Activated CD4-positive, alpha-beta T cell treated with anti-CD3 and anti-CD28 coated beads for 36 hours (primary cell): ENCODE data around the gene CERS6. TPM values are rescaled to one million over a fixed set of nuclear protein-coding genes. Genes with fewer than 3 reads are reported as not detected.
"Not testable (repeated sequence)": the region's sequence is repeated elsewhere in the genome, so short reads cannot be mapped to it uniquely, and the experiment has no call there.

ENCODE experiments used
- ATAC-seq: fragments of 200-7000 bp; cut with Tn5 transposase; one replicate; pipeline ENCODE4 v1.10.0; 2021; ENCODE audit warnings: mild to moderate bottlenecking, moderate library complexity
- CTCF ChIA-PET: fragments of 350-600 bp; sonication (Branson Sonifier 250); formaldehyde crosslinking; loops from one replicate; lab custom pipeline; 2021; ENCODE audit warnings: antibody characterized with exemption; lab: Charles Lee
- POLR2A ChIA-PET: fragments of 350-600 bp; sonication (Branson Sonifier 250); formaldehyde crosslinking; loops from one replicate; lab custom pipeline; 2021; ENCODE audit warnings: antibody characterized with exemption, inconsistent platforms; lab: Charles Lee
- DNase-seq: peaks from one replicate; pipeline ENCODE4 v3.0.0-alpha.2; 2020
- H3K27ac Mint-ChIP-seq: one replicate; pipeline ENCODE4 v1.8.0; 2021; ENCODE audit warnings: mixed read lengths
- H3K27me3 Mint-ChIP-seq: one replicate; pipeline ENCODE4 v1.8.0; 2021; ENCODE audit warnings: mixed read lengths
- H3K36me3 Mint-ChIP-seq: one replicate; pipeline ENCODE4 v1.8.0; 2021; ENCODE audit warnings: low read depth, mixed read lengths
- H3K4me1 Mint-ChIP-seq: one replicate; pipeline ENCODE4 v1.8.0; 2021; ENCODE audit warnings: mixed read lengths
- H3K4me3 Mint-ChIP-seq: one replicate; pipeline ENCODE4 v1.8.0; 2021; ENCODE audit warnings: mild to moderate bottlenecking, moderate library complexity, mixed read lengths
- H3K9me3 Mint-ChIP-seq: one replicate; pipeline ENCODE4 v1.8.0; 2021; ENCODE audit warnings: low read depth, mixed read lengths
- intact Hi-C, 2 experiments: fragments of 100-400 bp; cut with DNase I in 1 of 2; cut with micrococcal nuclease in 1 of 2; formaldehyde crosslinking; loops; one replicate each; pipeline versions ENCODE4 v1.14.2 to v1.15.1; 2022 to 2024; cut with DNase I, micrococcal nuclease
- total RNA-seq, 2 experiments: library from RNA; stranded (reverse); gene quantifications; one replicate each; pipeline ENCODE4 v1.2.3, GENCODE V29; 2021

The CERS6 gene
- total RNA-seq, 2 experiments from 2014 or later, result 12.9 to 13.1 TPM

GRCh38 chr2:168642873-168643272 is 186.8 kb downstream of the CERS6 start:
- no peaks in the 10 kb centered on the region for H3K27me3 Mint-ChIP-seq
- ChIA-PET POLR2A (no interaction called here), CTCF (no interaction called here)
- H3K36me3 Mint-ChIP-seq, result peaks cover 2% of the 10 kb centered on the region
- peaks cover 3% of the 10 kb centered on the region for H3K9me3 Mint-ChIP-seq
- no peak overlapping the region for H3K4me3 Mint-ChIP-seq
- peaks cover 25% of the 10 kb centered on the region for H3K4me1 Mint-ChIP-seq
- DNase-seq, result no peak
- H3K27ac Mint-ChIP-seq, result no peak overlapping the region
- intact Hi-C loops, result no loop called here
- no peak for ATAC-seq

- intact Hi-C loops, result no loop called here
- Mint-ChIP-seq H3K36me3 (peaks cover 2% of the 10 kb centered on the region), H3K4me3 (no peak overlapping the region), H3K27ac (no peak overlapping the region), H3K27me3 (no peaks in the 10 kb centered on the region), H3K4me1 (peaks cover 25% of the 10 kb centered on the region), H3K9me3 (peaks cover 3% of the 10 kb centered on the region)
- ChIA-PET POLR2A (no interaction called here), CTCF (no interaction called here)
- ATAC-seq, result no peak
- DNase-seq, result no peak
These were observed 187.9 kb downstream of the CERS6 start for GRCh38 chr2:168643979-168644378.

DNA sequence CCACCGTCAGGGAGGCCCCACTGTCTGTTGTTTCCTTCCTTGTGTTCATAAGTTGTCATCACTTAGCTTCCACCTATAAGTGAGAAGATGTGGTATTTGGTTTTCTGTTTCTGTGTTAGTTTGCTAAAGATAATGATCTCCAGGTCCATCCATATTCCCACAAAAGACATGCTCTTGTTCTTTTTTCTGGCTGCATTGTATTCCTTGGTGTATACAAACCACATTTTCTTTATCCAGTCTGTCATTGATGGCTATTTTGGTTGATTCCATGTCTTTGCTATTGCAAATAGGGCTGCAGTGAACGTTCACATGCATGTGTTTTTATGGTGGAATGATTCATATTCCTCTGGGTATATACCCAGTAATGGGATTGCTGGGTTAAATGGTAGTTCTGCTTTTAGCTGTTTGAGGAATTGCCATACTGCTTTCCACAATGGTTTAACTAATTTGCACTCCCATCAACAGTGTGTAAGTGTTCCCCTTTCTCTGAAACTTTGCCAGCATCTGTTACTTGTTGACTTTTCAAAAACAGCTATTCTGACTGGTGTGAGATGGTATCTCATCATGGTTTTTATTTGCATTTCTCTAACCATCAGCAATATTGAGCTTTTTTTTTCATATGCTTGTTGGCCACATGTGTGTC is 189.7 kb downstream of the CERS6 start:
- DNase-seq (no peak), ATAC-seq (no peak)
- H3K9me3 Mint-ChIP-seq, result peaks cover 3% of the 10 kb centered on the region
- ChIA-PET POLR2A (no interaction called here), CTCF (no interaction called here)
- peaks cover 27% of the 10 kb centered on the region for H3K4me1 Mint-ChIP-seq
- no peak overlapping the region for H3K4me3 Mint-ChIP-seq
- intact Hi-C loops, result no loop called here
- no peaks in the 10 kb centered on the region for H3K27me3 Mint-ChIP-seq
- no peak overlapping the region for H3K27ac Mint-ChIP-seq
- peaks cover 2% of the 10 kb centered on the region for H3K36me3 Mint-ChIP-seq

- CTCF ChIA-PET, result interaction anchor here (0.9 to 1.0 kb wide), 2 partner anchors 13 to 14 kb away, joined by 3 read pairs; no protein-coding TSS in a partner anchor
- POLR2A ChIA-PET, result no interaction called here
These were observed 193.0 kb downstream of the CERS6 start for GRCh38 chr2:168649105-168649504.

DNA sequence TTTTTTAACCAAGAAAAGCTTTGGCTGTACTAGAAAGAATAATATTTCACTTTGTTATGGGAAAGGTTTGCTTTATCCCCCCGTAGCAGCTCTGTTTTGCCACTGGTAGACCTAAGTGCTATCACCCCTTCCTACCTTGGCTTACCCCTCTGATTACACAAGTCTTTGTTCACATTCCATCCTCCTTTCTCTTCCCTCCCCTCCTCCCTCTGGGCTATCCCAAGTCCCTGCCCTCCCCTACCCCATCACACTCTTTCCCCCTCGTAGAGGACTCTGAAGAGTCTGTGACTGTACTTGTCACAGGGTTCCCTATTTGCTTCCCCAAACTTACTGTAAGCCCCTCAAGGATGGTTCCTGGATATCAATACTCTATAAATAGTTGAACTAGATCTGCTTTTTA is 193.5 kb downstream of the CERS6 start:
- Mint-ChIP-seq H3K27ac (no peak overlapping the region), H3K9me3 (peaks cover 3% of the 10 kb centered on the region), H3K36me3 (no peaks in the 10 kb centered on the region), H3K4me1 (peaks cover 18% of the 10 kb centered on the region), H3K4me3 (no peak overlapping the region), H3K27me3 (no peaks in the 10 kb centered on the region)
- ChIA-PET POLR2A (no interaction called here), CTCF (interaction anchor here (0.7 to 1.0 kb wide), 3 partner anchors 13 to 634 kb away, joined by 3 read pairs; no protein-coding TSS in a partner anchor)
- ATAC-seq (no peak), DNase-seq (no peak)
- intact Hi-C loops, result no loop called here

More at GRCh38 chr2:168649105-168649504, 193.0 kb downstream of the CERS6 start:
- intact Hi-C loops, result no loop called here
- Mint-ChIP-seq H3K27me3 (no peaks in the 10 kb centered on the region), H3K36me3 (no peaks in the 10 kb centered on the region), H3K4me1 (peaks cover 22% of the 10 kb centered on the region), H3K27ac (no peak overlapping the region), H3K9me3 (peaks cover 3% of the 10 kb centered on the region), H3K4me3 (no peak overlapping the region)
- DNase-seq, result no peak
- no peak for ATAC-seq

DNA sequence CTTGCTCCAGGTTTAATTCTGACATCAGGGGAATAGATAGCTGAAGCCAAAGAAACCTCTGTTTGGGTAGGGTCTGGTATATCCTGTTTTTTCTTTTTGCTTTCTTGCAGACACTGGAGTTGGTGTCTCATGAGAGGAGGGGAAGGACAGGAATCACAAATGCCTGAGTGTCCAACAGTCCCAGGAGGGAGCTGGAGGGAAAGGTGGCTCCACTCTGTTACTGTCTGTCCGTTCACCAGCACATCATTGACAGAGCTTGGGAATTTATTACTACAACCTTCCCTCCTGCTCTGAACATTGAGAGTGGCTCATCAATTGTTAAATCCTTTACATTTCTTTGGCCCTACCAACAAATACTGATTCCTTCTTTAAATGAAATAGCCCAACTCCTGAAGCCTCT is 194.1 kb downstream of the CERS6 start:
- Mint-ChIP-seq H3K4me3 (no peak overlapping the region), H3K36me3 (no peaks in the 10 kb centered on the region), H3K4me1 (peaks cover 18% of the 10 kb centered on the region), H3K27me3 (no peaks in the 10 kb centered on the region), H3K27ac (no peak overlapping the region), H3K9me3 (peaks cover 3% of the 10 kb centered on the region)
- POLR2A ChIA-PET, result no interaction called here
- CTCF ChIA-PET, result interaction anchor here (0.7 to 1.0 kb wide), 3 partner anchors 12 to 635 kb away, joined by 3 read pairs; no protein-coding TSS in a partner anchor
- intact Hi-C loops, result no loop called here
- no peak for DNase-seq
- no peak for ATAC-seq

DNA sequence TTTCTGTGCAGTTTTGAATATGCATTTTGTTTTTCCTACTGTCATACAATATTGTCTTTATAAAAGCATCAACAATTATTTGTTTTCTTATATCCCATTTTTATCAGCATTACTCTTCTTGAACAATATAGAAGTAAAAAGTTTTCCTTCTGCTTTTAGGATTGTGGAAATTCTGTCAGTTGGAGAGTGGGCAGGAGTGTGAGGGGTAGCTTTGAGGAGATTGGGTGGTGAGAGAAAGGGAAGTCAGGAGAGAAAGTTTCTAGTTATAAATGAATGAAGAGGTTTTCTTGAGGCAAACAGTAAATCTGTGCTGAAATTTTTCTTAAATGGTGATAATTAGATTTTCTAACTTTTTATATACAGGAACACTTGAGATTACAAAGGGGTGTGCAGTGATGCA is 194.7 kb downstream of the CERS6 start:
- H3K36me3 Mint-ChIP-seq, result no peaks in the 10 kb centered on the region
- no peaks in the 10 kb centered on the region for H3K27me3 Mint-ChIP-seq
- no peak overlapping the region for H3K4me3 Mint-ChIP-seq
- no peak for ATAC-seq
- no peak overlapping the region for H3K27ac Mint-ChIP-seq
- H3K9me3 Mint-ChIP-seq, result peaks cover under 1% of the 10 kb centered on the region
- DNase-seq, result no peak
- ChIA-PET CTCF (no interaction called here), POLR2A (no interaction called here)
- H3K4me1 Mint-ChIP-seq, result peaks cover 15% of the 10 kb centered on the region
- intact Hi-C loops, result no loop called here

DNA sequence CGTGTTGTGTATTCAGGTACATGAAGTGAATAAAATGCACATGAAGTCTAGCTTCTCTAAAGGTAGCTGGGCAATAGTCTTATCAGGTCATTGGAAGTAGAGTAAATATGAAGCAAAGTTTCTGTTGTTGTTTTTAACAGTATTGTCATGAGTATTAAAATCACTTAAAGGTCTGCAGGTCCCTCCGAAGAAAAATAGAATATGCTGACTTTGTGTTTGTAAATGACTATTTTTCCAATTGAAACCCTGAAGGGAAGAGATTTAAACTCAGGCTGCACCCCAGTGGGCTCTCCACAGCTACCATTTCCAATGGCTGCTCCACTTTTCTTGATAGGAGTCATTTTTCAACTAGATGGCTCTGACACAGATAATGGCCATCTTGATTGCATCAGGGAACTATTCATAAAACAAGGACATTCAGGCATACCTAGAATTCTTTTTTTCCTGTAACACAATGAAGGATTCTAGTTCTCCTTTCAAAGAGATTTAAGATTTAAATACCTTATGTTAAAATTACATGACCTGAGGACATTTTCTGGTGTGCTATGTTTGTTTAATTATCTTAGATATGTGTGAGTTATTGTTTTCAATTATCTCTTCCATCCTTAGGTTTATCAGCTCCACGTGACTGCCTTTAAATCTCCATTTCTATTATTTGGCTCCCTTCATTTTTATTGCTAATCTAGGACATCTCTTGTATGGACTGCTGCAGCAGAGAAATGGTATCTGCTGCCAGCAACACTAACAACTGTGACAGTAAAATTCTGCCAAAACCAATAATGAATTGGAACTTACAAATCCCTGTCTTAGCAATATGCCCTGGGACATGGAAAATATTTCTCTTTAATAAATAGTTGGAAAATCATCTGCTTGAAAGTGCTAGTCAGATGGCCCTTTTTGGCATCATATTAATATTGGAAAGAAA is 197.2 kb downstream of the CERS6 start:
- POLR2A ChIA-PET, result no interaction called here
- Mint-ChIP-seq H3K4me3 (no peak overlapping the region), H3K4me1 (peaks cover 5% of the 10 kb centered on the region), H3K9me3 (no peaks in the 10 kb centered on the region), H3K27ac (no peak overlapping the region), H3K27me3 (no peaks in the 10 kb centered on the region), H3K36me3 (peaks cover 1% of the 10 kb centered on the region)
- ATAC-seq (no peak), DNase-seq (no peak)
- intact Hi-C loops, result no loop called here
- CTCF ChIA-PET, result interaction anchor here (0.8 kb wide), 1 partner anchor 58 kb away, joined by 3 read pairs; no protein-coding TSS in a partner anchor

DNA sequence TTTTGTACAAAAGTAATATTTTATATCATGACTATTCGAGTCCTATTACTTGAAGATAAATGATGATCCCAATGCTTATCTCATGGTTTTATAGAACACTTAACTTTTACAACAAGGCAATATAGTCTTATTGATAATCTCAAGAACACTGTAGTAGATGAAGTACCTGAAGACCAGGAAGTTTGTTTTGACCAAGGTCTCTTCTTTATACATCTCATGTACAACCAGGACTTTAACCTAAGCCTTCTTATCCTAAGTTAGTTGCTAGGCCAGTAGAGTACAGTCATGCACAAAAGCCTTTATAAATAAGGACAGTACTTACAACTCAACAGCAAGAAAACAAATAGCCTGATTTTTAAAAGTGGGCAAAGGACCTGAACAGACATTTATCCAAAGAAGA is 198.6 kb downstream of the CERS6 start:
- DNase-seq (no peak), ATAC-seq (no peak)
- Mint-ChIP-seq H3K4me3 (no peak overlapping the region), H3K27ac (no peak overlapping the region), H3K36me3 (peaks cover 1% of the 10 kb centered on the region), H3K9me3 (no peaks in the 10 kb centered on the region), H3K4me1 (peaks cover 5% of the 10 kb centered on the region), H3K27me3 (no peaks in the 10 kb centered on the region)
- ChIA-PET CTCF (no interaction called here), POLR2A (no interaction called here)
- intact Hi-C loops, result no loop called here

DNA sequence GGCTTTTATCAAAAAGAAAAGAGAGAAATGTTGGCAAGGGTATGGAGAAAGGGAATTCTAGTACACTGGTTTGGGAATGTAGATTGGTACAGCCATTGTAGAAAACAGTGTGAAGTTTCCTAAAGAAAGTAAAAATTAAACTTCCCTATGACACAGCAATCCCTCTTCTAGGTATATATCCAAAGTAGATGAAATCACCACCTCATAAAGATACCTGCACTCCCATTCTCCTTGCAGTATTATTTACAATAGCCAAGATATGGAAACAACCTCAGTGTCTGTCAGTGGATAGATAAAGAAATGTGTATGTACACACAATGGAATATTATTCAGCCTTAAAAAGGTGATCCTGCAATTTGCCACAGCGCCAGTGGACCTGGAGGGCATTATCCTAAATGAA is 199.1 kb downstream of the CERS6 start:
- Mint-ChIP-seq H3K9me3 (no peaks in the 10 kb centered on the region), H3K27ac (no peak overlapping the region), H3K36me3 (peaks cover 1% of the 10 kb centered on the region), H3K4me1 (peaks cover 5% of the 10 kb centered on the region), H3K27me3 (no peaks in the 10 kb centered on the region), H3K4me3 (no peak overlapping the region)
- ChIA-PET CTCF (no interaction called here), POLR2A (no interaction called here)
- no peak for DNase-seq
- intact Hi-C loops, result no loop called here
- no peak for ATAC-seq

DNA sequence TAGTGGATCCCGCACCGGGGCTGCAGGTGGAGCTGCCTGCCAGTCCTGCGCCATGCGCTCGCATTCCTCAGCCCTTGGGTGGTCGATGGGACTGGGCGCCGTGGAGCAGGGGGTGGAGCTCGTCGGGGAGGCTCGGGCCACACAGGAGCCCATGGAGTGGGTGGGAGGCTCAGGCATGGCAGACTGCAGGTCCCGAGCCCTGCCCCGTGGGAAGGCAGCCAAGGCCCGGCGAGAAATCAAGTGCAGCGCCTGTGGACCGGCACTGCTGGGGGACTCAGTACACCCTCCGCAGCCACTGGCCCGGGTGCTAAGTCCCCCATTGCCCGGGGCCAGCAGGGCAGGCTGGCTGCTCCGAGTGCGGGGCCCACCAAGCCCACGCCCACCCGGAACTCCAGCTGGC is 201.3 kb downstream of the CERS6 start:
- CTCF ChIA-PET, result not testable (repeated sequence)

More for the DNA sequence above, 201.3 kb downstream of the CERS6 start:
- H3K27ac Mint-ChIP-seq, H3K4me1 Mint-ChIP-seq, H3K9me3 Mint-ChIP-seq, H3K4me3 Mint-ChIP-seq, H3K27me3 Mint-ChIP-seq, DNase-seq, intact Hi-C loops, ATAC-seq, H3K36me3 Mint-ChIP-seq, POLR2A ChIA-PET: not testable (repeated sequence)
